ENCODE data around the gene UVRAG.

DNA sequence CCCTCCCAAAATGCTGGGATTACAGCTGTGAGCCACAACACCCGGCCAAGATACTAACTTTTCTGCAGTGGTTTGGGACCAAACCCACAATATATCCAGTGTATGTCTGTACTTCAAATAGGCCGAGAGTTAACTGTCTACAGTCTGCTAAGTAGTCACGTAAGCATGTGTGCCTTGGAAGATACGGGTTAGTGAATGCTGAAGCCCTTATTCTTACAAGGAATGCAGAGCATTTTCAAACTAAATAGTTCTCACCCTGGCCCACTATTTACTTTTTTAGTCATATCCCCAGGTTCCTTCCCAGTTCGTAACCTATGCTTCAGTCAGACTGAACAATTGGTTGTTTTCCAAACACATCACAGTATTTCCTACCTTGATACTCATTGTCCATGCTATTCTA, 215.3 kb downstream of the UVRAG start:
- TF ChIP-seq, protein P1, sequence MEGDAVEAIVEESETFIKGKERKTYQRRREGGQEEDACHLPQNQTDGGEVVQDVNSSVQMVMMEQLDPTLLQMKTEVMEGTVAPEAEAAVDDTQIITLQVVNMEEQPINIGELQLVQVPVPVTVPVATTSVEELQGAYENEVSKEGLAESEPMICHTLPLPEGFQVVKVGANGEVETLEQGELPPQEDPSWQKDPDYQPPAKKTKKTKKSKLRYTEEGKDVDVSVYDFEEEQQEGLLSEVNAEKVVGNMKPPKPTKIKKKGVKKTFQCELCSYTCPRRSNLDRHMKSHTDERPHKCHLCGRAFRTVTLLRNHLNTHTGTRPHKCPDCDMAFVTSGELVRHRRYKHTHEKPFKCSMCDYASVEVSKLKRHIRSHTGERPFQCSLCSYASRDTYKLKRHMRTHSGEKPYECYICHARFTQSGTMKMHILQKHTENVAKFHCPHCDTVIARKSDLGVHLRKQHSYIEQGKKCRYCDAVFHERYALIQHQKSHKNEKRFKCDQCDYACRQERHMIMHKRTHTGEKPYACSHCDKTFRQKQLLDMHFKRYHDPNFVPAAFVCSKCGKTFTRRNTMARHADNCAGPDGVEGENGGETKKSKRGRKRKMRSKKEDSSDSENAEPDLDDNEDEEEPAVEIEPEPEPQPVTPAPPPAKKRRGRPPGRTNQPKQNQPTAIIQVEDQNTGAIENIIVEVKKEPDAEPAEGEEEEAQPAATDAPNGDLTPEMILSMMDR (IDR thresholded peaks at IDR 0.05), result no peak
- no peak for TF ChIP-seq EP300 (IDR thresholded peaks at IDR 0.05)

All from upper lobe of left lung (tissue), 4 donors.